Stimulated activated CD8-positive, alpha-beta memory T cell treated with anti-CD3 and anti-CD28 coated beads, Interleukin-15, amount 100 ng/mL, for 48 hours (primary cell): ENCODE data around the gene SLC10A7.

ENCODE experiments used
- DNase-seq, 2 donors: peaks; one replicate each; pipeline ENCODE4 v3.0.0-alpha.2; 2020; ENCODE audit warnings: low read depth in 2 of 2

SLC10A7 gene

GRCh38 chr4:146211440-146211839, 310.3 kb downstream of the SLC10A7 start:
- DNase-seq, result no peak

GRCh38 chr4:146210890-146211289, 310.9 kb downstream of the SLC10A7 start:
- DNase-seq, result no peak

- DNase-seq, result no peak
These were observed 314.3 kb downstream of the SLC10A7 start for GRCh38 chr4:146207410-146207809.
